Measurements from ENCODE around the gene EXOC7.

Gene EXOC7

GRCh38 chr17:76119409-76120371 is 16.1 kb upstream of the EXOC7 start:
- no peak for DNase-seq
- no peak for ATAC-seq (ENCODE audit: insufficient read depth, low read depth)

GRCh38 chr17:76115138-76115754 is 11.7 kb upstream of the EXOC7 start:
- Histone ChIP-seq H3K9me3 (ENCODE audit: insufficient read depth, low read length, severe bottlenecking) (no peaks in the 10 kb centered on the region), H3K36me3 (ENCODE audit: insufficient read depth, low read length) (no peaks in the 10 kb centered on the region), H3K27ac (ENCODE audit: low read length) (no peak overlapping the region), H4K20me1 (ENCODE audit: insufficient read depth, low read length) (no peaks in the 10 kb centered on the region), H3K4me2 (ENCODE audit: insufficient read depth, low read length) (no peak overlapping the region), H3K27me3 (ENCODE audit: insufficient read depth, low read length, poor library complexity) (no peaks in the 10 kb centered on the region), H3K79me2 (ENCODE audit: insufficient read depth, low read length) (no peaks in the 10 kb centered on the region), H3K9ac (ENCODE audit: low read depth, low read length) (no peak overlapping the region), H3K4me3 (ENCODE audit: low read depth in 1 of 2, low read length in 2 of 2) (no peak overlapping the region), H2AFZ (ENCODE audit: low read depth, low read length) (no peak overlapping the region), H3K4me1 (ENCODE audit: insufficient read depth, low read length) (no peaks in the 10 kb centered on the region)
- TF ChIP-seq CTCF (IDR thresholded peaks at IDR 0.05; ENCODE audit: borderline replicate concordance, extremely low read depth, low read length, poor library complexity, severe bottlenecking) (no peak), EZH2 (IDR thresholded peaks at IDR 0.05; ENCODE audit: borderline replicate concordance, low read depth, low read length, severe bottlenecking) (no peak)
- no peak for DNase-seq
- no peak for ATAC-seq (ENCODE audit: insufficient read depth, low read depth)

More at GRCh38 chr17:76119409-76120371, 16.1 kb upstream of the EXOC7 start:
- Histone ChIP-seq H3K9me3 (ENCODE audit: insufficient read depth, low read length, severe bottlenecking) (no peaks in the 10 kb centered on the region), H3K9ac (ENCODE audit: low read depth, low read length) (no peak overlapping the region), H3K27me3 (ENCODE audit: insufficient read depth, low read length, poor library complexity) (no peaks in the 10 kb centered on the region), H4K20me1 (ENCODE audit: insufficient read depth, low read length) (no peaks in the 10 kb centered on the region), H3K4me1 (ENCODE audit: insufficient read depth, low read length) (peaks cover 11% of the 10 kb centered on the region), H3K27ac (ENCODE audit: low read length) (no peak overlapping the region), H2AFZ (ENCODE audit: low read depth, low read length) (no peak overlapping the region), H3K4me3 (ENCODE audit: low read depth in 1 of 2, low read length in 2 of 2) (no peak overlapping the region), H3K36me3 (ENCODE audit: insufficient read depth, low read length) (no peaks in the 10 kb centered on the region), H3K4me2 (ENCODE audit: insufficient read depth, low read length) (no peak overlapping the region), H3K79me2 (ENCODE audit: insufficient read depth, low read length) (no peaks in the 10 kb centered on the region)
- no peak for TF ChIP-seq CTCF (IDR thresholded peaks at IDR 0.05; ENCODE audit: borderline replicate concordance, extremely low read depth, low read length, poor library complexity, severe bottlenecking)
- no peak for TF ChIP-seq EZH2 (IDR thresholded peaks at IDR 0.05; ENCODE audit: borderline replicate concordance, low read depth, low read length, severe bottlenecking)

GRCh38 chr17:76111956-76112355 is 8.4 kb upstream of the EXOC7 start:
- no peak for TF ChIP-seq CTCF (IDR thresholded peaks at IDR 0.05; ENCODE audit: borderline replicate concordance, extremely low read depth, low read length, poor library complexity, severe bottlenecking)
- no peak for TF ChIP-seq EZH2 (IDR thresholded peaks at IDR 0.05; ENCODE audit: borderline replicate concordance, low read depth, low read length, severe bottlenecking)
- H3K4me2 ChIP-seq (ENCODE audit: insufficient read depth, low read length): no peak overlapping the region
- no peak overlapping the region for H2AFZ ChIP-seq (ENCODE audit: low read depth, low read length)
- H3K79me2 ChIP-seq (ENCODE audit: insufficient read depth, low read length): no peaks in the 10 kb centered on the region
- no peak overlapping the region for H3K27ac ChIP-seq (ENCODE audit: low read length)
- ATAC-seq (ENCODE audit: insufficient read depth, low read depth) (no peak), DNase-seq (no peak)
- no peaks in the 10 kb centered on the region for H3K27me3 ChIP-seq (ENCODE audit: insufficient read depth, low read length, poor library complexity)
- no peaks in the 10 kb centered on the region for H3K36me3 ChIP-seq (ENCODE audit: insufficient read depth, low read length)
- no peaks in the 10 kb centered on the region for H3K9me3 ChIP-seq (ENCODE audit: insufficient read depth, low read length, severe bottlenecking)
- H3K9ac ChIP-seq (ENCODE audit: low read depth, low read length): no peak overlapping the region
- H3K4me3 ChIP-seq (ENCODE audit: low read depth in 1 of 2, low read length in 2 of 2): no peak overlapping the region
- H3K4me1 ChIP-seq (ENCODE audit: insufficient read depth, low read length): no peaks in the 10 kb centered on the region
- H4K20me1 ChIP-seq (ENCODE audit: insufficient read depth, low read length): no peaks in the 10 kb centered on the region
